ENCODE measurements around the gene CLIP1. TPM values are rescaled to one million over a fixed set of nuclear protein-coding genes. Genes with fewer than 3 reads are reported as not detected.
A peak's percentile ranks its signal among the peaks of the same experiment; 100 is the strongest.
"Not testable (repeated sequence)": the region's sequence is repeated elsewhere in the genome, so short reads cannot be mapped to it uniquely, and the experiment has no call there.

CLIP1 gene
- total RNA-seq, 1 experiment from 2014 or later: 19.7 TPM

GRCh38 chr12:122444071-122444470 lies 21.6 kb upstream of the CLIP1 start:
- in situ Hi-C loops (cut with HindIII; ENCODE audit: low sequenced_read_pairs); DNase-seq (ENCODE audit: low spot score): not testable (repeated sequence)

GRCh38 chr12:122438822-122439221 lies 16.4 kb upstream of the CLIP1 start:
- in situ Hi-C loops (cut with HindIII; ENCODE audit: low sequenced_read_pairs): not testable (repeated sequence)
- peak; percentile 46 for DNase-seq (ENCODE audit: low spot score)

- in situ Hi-C loops (cut with HindIII; ENCODE audit: low sequenced_read_pairs): no loop called here
- peak; percentile 97 for DNase-seq (ENCODE audit: low spot score)
These were observed 15.2 kb upstream of the CLIP1 start for GRCh38 chr12:122437656-122438121.

- in situ Hi-C loops (cut with HindIII; ENCODE audit: low sequenced_read_pairs): no loop called here
- no peak for DNase-seq (ENCODE audit: low spot score)
These were observed 12.7 kb upstream of the CLIP1 start for GRCh38 chr12:122435186-122435585.

- in situ Hi-C loops (cut with HindIII; ENCODE audit: low sequenced_read_pairs); DNase-seq (ENCODE audit: low spot score): not testable (repeated sequence)
These were observed 6.6 kb upstream of the CLIP1 start for GRCh38 chr12:122429043-122429442.

GRCh38 chr12:122427403-122427802 lies 4.9 kb upstream of the CLIP1 start:
- no peak for DNase-seq (ENCODE audit: low spot score)
- in situ Hi-C loops (cut with HindIII; ENCODE audit: low sequenced_read_pairs): no loop called here

- in situ Hi-C loops (cut with HindIII; ENCODE audit: low sequenced_read_pairs): no loop called here
- peak; percentile 67 for DNase-seq (ENCODE audit: low spot score)
These were observed 1.0 kb upstream of the CLIP1 start for GRCh38 chr12:122423258-122424165.

- in situ Hi-C loops (cut with HindIII; ENCODE audit: low sequenced_read_pairs): no loop called here
- DNase-seq (ENCODE audit: low spot score): peak; percentile 52
These were observed 325 bp upstream of the CLIP1 start for GRCh38 chr12:122422730-122423257.

GRCh38 chr12:122421187-122421820 lies 1.2 kb downstream of the CLIP1 start:
- in situ Hi-C loops (cut with HindIII; ENCODE audit: low sequenced_read_pairs): no loop called here
- DNase-seq (ENCODE audit: low spot score): peak; percentile 81

- in situ Hi-C loops (cut with HindIII; ENCODE audit: low sequenced_read_pairs): no loop called here
These were observed 1.9 kb downstream of the CLIP1 start for GRCh38 chr12:122420471-122421162.

GRCh38 chr12:122419094-122419493 lies 3.4 kb downstream of the CLIP1 start:
- DNase-seq (ENCODE audit: low spot score); in situ Hi-C loops (cut with HindIII; ENCODE audit: low sequenced_read_pairs): not testable (repeated sequence)

More at GRCh38 chr12:122420471-122421162, 1.9 kb downstream of the CLIP1 start:
- DNase-seq (ENCODE audit: low spot score): no peak

- DNase-seq (ENCODE audit: low spot score); in situ Hi-C loops (cut with HindIII; ENCODE audit: low sequenced_read_pairs): not testable (repeated sequence)
These were observed 6.8 kb downstream of the CLIP1 start for GRCh38 chr12:122415665-122416064.

GRCh38 chr12:122413516-122414404 lies 8.7 kb downstream of the CLIP1 start:
- in situ Hi-C loops (cut with HindIII; ENCODE audit: low sequenced_read_pairs): no loop called here
- DNase-seq (ENCODE audit: low spot score): peak; percentile 93

- in situ Hi-C loops (cut with HindIII; ENCODE audit: low sequenced_read_pairs): no loop called here
These were observed 9.5 kb downstream of the CLIP1 start for GRCh38 chr12:122412851-122413433.

GRCh38 chr12:122411537-122411936 lies 10.9 kb downstream of the CLIP1 start:
- in situ Hi-C loops (cut with HindIII; ENCODE audit: low sequenced_read_pairs): no loop called here
- DNase-seq (ENCODE audit: low spot score): peak; percentile 93

More at GRCh38 chr12:122412851-122413433, 9.5 kb downstream of the CLIP1 start:
- peak; percentile 30 for DNase-seq (ENCODE audit: low spot score)

GRCh38 chr12:122407208-122407607 lies 15.3 kb downstream of the CLIP1 start:
- in situ Hi-C loops (cut with HindIII; ENCODE audit: low sequenced_read_pairs): no loop called here
- no peak for DNase-seq (ENCODE audit: low spot score)

GRCh38 chr12:122406701-122407164 lies 15.7 kb downstream of the CLIP1 start:
- in situ Hi-C loops (cut with HindIII; ENCODE audit: low sequenced_read_pairs): no loop called here
- DNase-seq (ENCODE audit: low spot score): no peak

- in situ Hi-C loops (cut with HindIII; ENCODE audit: low sequenced_read_pairs): no loop called here
- DNase-seq (ENCODE audit: low spot score): no peak
These were observed 18.6 kb downstream of the CLIP1 start for GRCh38 chr12:122403831-122404230.

All from G401 (cell line).